Endothelial cell of umbilical vein (primary cell): ENCODE data around the gene SLC30A7.

Source experiments
- CTCF ChIP-seq, 2 donors: IDR thresholded peaks; 1 replicate in 1 of 2; 2 replicates in 1 of 2; pipeline ENCODE4 v1.5.1; 2011; ENCODE audit warnings: low read length in 2 of 2, mild to moderate bottlenecking in 2 of 2, moderate library complexity in 2 of 2, control low read depth in 1 of 2, inconsistent platforms in 1 of 2, low read depth in 1 of 2; ENCODE audit not compliant: insufficient read depth in 1 of 2; ENCODE audit errors: extremely low read depth in 1 of 2
- EZH2 ChIP-seq: IDR thresholded peaks from 2 replicates; pipeline ENCODE4 v1.6.1; 2012; ENCODE audit warnings: borderline replicate concordance, low read depth, mild to moderate bottlenecking, moderate library complexity, low read length, inconsistent platforms; ENCODE audit not compliant: severe bottlenecking
- FOS ChIP-seq: IDR thresholded peaks from 2 replicates; pipeline ENCODE4 v1.6.1; 2011; ENCODE audit warnings: mild to moderate bottlenecking, low read length, moderate library complexity, borderline replicate concordance; ENCODE audit not compliant: insufficient read depth
- GATA2 ChIP-seq: IDR thresholded peaks from 2 replicates; pipeline ENCODE4 v1.7.0; 2011; ENCODE audit warnings: low read depth, mild to moderate bottlenecking, moderate library complexity, mixed read lengths, low read length; ENCODE audit not compliant: insufficient read length, insufficient read depth
- MAX ChIP-seq: IDR thresholded peaks from 2 replicates; pipeline ENCODE4 v1.6.1; 2011; ENCODE audit not compliant: insufficient read depth, insufficient read length
- POLR2A ChIP-seq: IDR thresholded peaks from 2 replicates; pipeline ENCODE4 v1.6.1; 2012; ENCODE audit warnings: low read depth, mild to moderate bottlenecking, control low read depth, low read length
- POLR2AphosphoS5 ChIP-seq: IDR thresholded peaks from 2 replicates; pipeline ENCODE4 v1.6.1; 2012; ENCODE audit warnings: low read depth, mild to moderate bottlenecking, control low read depth, low read length, moderate library complexity; ENCODE audit not compliant: insufficient read depth

GRCh38 chr1:101026430-101026788 is 130.5 kb downstream of the SLC30A7 start:
- TF ChIP-seq CTCF (IDR thresholded peaks at IDR 0.05; ENCODE audit: extremely low read depth in 1 of 2, insufficient read depth in 1 of 2, low read depth in 1 of 2, low read length in 2 of 2) = no peak
- TF ChIP-seq MAX = no peak
- TF ChIP-seq POLR2AphosphoS5 = no peak
- no peak for TF ChIP-seq EZH2
- no peak for TF ChIP-seq GATA2
- no peak for TF ChIP-seq FOS
- TF ChIP-seq POLR2A = no peak
